GM20000 (cell line): ENCODE results near the gene PHAF1.
A peak's percentile ranks its signal among the peaks of the same experiment; 100 is the strongest.

Experiments used
- DNase-seq: peaks from one replicate; pipeline ENCODE4 v3.0.0; 2012; ENCODE audit warnings: low spot score
- CTCF ChIP-seq: IDR thresholded peaks from 2 replicates; pipeline ENCODE4 v1.5.1; 2012; ENCODE audit warnings: mild to moderate bottlenecking, control low read depth; ENCODE audit errors: extremely low read depth, missing control alignments

The PHAF1 gene

GRCh38 chr16:67177743-67178699, 68.3 kb downstream of the PHAF1 start:
- peak; percentile 71 for DNase-seq
- TF ChIP-seq CTCF, result no peak

- DNase-seq, result no peak
- no peak for TF ChIP-seq CTCF
Measured at GRCh38 chr16:67179421-67180080, 69.8 kb downstream of the PHAF1 start.

- no peak for TF ChIP-seq CTCF
- DNase-seq, result no peak
Measured at GRCh38 chr16:67180166-67180565, 70.4 kb downstream of the PHAF1 start.

- no peak for TF ChIP-seq CTCF
- no peak for DNase-seq
Measured at GRCh38 chr16:67181346-67181745, 71.6 kb downstream of the PHAF1 start.

GRCh38 chr16:67182288-67182687, 72.5 kb downstream of the PHAF1 start:
- DNase-seq, result no peak
- TF ChIP-seq CTCF, result no peak

GRCh38 chr16:67183284-67183626, 73.5 kb downstream of the PHAF1 start:
- no peak for DNase-seq
- no peak for TF ChIP-seq CTCF
